Astrocyte (in vitro differentiated cells and primary cell): ENCODE measurements around the gene RGMB.

ENCODE experiments used
- CTCF ChIP-seq: IDR thresholded peaks from 2 replicates; pipeline ENCODE4 v1.5.1; 2011; ENCODE audit warnings: low read depth, mild to moderate bottlenecking, inconsistent platforms, low read length, moderate library complexity; ENCODE audit not compliant: insufficient read depth
- EZH2 ChIP-seq: IDR thresholded peaks from 2 replicates; pipeline ENCODE4 v1.6.1; 2012; ENCODE audit warnings: mild to moderate bottlenecking, low read length, inconsistent platforms; ENCODE audit not compliant: insufficient read depth

GRCh38 chr5:98771382-98772109 lies 1.9 kb upstream of the RGMB start:
- peak; percentile 94 for TF ChIP-seq CTCF
- no peak for TF ChIP-seq EZH2
